LNCAP (cell line): Measurements from ENCODE around the gene MYO1B.

Experiments used
- TF ChIP-seq, protein P1 (sequence below): fragments of 450-650 bp; IDR thresholded peaks from 2 replicates; pipeline ENCODE4 v1.5.1; 2017; ENCODE audit warnings: mild to moderate bottlenecking

MYO1B gene

DNA sequence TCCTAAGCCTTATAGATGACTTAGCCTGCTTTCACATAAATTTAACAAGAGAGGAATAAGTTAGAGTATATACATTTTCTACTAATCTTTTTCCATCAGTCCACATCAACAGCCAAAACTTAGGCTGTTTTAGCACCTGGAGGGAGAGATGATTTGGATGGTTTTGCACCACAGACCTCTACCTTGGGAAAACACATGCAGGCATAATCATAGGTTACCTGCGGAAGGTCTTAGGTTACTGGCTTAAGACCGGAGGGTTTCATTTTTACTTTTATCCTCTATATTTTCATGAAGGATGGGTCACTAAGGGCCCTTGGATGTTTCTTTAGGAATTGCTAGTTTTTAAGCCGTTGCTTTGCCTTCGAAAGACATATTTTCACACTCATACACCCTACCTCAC, 66.0 kb downstream of the MYO1B start:
- TF ChIP-seq, protein P1, sequence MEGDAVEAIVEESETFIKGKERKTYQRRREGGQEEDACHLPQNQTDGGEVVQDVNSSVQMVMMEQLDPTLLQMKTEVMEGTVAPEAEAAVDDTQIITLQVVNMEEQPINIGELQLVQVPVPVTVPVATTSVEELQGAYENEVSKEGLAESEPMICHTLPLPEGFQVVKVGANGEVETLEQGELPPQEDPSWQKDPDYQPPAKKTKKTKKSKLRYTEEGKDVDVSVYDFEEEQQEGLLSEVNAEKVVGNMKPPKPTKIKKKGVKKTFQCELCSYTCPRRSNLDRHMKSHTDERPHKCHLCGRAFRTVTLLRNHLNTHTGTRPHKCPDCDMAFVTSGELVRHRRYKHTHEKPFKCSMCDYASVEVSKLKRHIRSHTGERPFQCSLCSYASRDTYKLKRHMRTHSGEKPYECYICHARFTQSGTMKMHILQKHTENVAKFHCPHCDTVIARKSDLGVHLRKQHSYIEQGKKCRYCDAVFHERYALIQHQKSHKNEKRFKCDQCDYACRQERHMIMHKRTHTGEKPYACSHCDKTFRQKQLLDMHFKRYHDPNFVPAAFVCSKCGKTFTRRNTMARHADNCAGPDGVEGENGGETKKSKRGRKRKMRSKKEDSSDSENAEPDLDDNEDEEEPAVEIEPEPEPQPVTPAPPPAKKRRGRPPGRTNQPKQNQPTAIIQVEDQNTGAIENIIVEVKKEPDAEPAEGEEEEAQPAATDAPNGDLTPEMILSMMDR = no peak

DNA sequence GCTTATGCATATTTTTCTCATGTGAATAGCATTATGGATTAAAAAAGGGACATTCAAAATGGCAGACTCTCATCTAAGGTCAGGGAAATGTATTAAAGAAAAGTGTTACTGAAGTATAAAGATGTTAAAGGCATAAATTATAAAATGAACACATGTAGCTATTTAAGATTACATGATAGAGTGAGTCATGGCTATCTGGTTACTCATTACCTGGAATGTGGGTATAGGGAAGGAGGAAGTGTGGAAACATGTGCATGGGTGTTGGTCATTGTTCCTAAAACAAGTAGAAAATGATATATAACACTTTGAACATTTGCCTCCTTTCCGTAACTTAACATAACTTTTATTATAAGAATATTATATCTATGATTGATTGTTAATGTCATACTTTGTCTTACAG, 66.4 kb downstream of the MYO1B start:
- TF ChIP-seq, protein P1 = no peak

DNA sequence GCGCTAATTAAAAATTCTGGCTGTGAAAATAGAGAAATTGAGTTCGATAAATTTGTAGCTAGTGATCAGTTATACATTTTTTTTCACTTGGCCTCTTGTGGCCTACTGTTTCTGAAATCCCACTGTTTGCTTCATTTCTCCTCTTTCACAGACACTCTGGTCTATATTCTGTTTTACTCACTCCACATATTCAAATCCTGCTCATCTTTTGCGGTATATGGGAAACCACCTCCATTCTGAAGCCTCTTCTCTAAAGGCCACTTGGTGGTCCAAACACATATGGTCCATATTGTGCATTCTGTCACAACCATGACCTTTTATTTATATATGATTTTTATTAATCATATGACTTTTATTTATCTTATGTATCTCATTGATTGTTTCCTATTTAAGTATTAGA, 67.0 kb downstream of the MYO1B start:
- TF ChIP-seq, protein P1 = no peak

DNA sequence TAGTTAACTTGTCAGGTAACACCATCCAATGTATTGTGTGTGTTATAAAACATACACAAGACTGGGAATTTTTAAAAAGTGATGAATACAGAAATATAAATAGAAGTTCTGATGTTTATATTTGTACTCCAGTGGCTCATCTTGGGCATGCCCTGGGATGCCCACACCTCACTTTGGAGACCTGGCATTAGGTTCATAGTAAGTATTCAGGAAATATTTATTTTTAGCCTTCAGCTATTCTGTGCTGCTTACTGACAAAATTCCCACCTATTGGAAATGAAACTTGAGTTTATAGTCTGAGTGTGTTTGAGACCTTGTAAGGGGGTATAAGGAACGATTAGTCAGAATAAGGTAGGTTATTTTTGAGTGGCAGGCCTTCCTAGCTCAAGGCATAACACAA, 67.5 kb downstream of the MYO1B start:
- TF ChIP-seq, protein P1 = no peak

DNA sequence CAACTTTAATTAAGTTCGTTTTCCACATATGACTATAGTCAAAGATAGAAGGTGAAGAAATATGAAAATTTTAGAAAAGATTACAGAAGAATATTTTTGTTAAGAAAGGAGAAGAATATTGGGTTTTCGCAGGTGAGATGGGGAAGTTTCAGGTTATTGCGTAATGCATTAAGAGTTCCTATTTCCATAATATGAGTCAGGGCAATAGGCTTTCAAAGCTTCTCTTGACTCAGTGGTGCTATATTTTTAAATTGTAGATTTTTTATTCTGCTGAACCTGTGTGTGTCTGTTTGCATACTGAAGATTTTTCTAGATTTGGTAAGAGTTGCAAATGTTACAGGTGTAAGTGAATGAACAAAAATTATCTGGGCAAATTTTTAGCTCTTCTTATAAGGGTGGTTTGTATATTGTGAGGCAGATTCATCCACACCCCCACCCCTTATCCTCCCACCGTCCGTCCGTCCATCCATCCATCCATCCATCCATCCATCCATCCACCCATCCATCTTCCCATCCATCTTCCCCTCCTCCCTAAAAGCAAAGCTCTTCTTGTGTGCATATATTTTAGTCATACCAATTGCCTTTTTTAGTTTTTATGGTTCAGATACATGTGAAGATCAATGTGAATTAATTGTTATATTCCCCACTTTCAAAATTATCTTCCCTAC, 69.6 kb downstream of the MYO1B start:
- TF ChIP-seq, protein P1 = no peak

DNA sequence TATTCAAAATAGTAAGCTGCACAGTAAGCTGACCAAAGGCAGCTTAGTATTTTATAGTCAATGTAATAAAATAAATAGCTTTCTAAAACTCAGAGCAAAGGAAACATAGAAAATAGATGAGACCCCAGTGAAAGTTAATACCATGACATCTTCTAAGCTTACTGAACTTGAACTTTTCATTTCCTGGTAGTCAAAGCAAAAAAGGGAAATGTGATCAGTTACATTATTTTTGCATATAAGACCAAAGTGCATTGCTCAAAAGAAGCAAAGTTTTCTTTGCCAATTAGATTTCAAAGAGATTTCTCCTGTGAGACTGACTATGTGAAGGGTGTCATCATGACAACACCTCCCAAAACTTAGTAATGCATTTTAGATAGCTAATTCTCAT, 70.2 kb downstream of the MYO1B start:
- TF ChIP-seq, protein P1 = no peak

DNA sequence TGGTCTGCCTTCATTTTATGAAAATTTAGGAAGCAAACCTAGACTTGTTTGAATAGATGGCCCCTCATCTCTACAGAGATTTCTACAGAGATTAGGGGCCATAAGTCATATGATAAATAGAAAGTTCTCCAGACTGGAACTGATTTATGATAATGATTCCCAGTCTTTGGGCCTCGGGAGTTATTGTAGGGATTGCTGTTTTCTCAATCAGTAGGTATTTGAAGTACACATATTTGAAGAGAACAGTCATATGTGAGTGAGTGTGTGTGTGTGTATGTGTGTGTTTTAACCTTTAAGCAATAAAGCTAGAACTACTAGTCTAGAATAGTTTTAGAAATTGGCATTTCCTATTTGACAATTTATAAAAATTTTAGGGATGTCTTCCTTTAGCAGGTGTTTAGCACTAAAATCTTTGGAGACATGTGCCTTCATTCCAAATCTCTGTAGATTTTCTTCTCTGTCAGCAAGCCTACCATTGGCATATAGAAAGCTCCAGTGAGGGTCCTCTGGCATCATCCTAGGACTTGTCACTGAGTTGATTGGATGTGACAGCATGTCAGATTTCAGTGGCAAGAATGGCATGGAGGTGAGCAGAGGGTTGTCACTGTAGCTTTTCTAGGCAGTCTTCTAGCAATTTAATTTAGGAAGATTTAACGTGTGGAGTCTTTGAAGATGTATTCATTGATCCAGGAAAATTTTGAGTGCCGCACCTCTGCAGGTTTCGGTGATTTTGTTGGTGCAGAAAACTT, 71.2 kb downstream of the MYO1B start:
- TF ChIP-seq, protein P1 = no peak
